Measurements from ENCODE around the gene CD72.
A peak's percentile ranks its signal among the peaks of the same experiment; 100 is the strongest.

CD72 gene, protein sequence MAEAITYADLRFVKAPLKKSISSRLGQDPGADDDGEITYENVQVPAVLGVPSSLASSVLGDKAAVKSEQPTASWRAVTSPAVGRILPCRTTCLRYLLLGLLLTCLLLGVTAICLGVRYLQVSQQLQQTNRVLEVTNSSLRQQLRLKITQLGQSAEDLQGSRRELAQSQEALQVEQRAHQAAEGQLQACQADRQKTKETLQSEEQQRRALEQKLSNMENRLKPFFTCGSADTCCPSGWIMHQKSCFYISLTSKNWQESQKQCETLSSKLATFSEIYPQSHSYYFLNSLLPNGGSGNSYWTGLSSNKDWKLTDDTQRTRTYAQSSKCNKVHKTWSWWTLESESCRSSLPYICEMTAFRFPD

DNA sequence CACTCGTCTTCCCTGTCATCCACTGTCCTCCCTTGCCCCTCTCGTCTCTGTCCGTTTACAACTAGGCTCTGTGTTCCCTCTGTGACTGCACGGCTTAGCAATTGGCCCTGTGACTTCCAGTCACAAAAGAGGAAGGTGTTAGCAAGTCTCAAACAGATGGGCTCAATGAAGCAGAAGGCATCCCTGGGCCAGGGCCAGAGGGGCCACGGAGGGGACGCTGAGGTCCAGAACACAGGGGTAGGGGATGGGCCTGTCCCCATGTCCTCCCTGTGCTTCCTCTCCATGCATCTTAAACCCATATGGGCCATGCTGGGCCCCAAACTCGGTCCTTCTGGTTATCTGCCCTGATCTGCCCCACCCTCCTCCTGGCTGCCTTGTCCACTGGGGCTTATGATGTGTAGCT is at the start of gene CD72:
Gene CD72 (minus strand): TSS at position 89 of the 403 bp plus-strand sequence. CDS start 110 bp downstream, outside the sequence.
- DNase-seq: no peak

DNA sequence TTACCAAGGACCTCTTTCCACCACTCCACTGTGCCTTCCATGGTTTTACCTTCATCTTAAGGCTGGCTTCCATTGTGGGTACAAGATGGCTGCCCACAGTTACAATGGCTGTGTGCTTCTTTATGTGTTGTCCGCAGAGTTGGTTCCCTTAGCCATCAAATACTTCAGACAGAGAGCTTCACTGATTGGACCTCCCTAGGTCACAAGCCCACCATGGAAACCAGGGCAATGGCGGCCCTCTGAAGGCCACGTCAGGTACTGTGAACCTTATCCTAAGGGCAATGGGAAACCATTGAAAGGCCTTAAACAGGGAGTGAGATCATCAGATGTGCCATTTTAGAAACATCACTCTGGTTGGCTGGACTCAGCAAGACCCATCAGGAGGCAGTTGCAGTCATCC is 49.7 kb upstream of the CD72 start:
- no peak for DNase-seq

DNA sequence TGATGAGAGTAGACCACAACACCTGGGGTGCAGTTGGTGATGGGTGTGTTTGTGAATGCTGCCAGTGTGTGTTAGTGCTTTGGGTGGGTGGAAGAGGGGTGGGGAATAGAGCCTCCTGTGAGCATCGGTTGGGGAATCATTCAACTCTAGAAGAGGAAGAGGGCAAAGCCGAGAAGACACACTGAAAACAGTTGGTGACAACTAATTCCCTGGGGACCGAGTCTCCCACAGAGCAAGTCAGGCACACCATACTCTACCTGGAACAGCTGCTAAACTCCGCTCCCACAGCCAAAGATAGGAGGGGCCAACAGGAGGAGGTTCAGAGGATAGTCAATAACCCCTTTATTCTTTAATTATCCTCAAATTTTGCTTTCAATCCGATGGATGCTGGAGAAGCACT is 48.3 kb upstream of the CD72 start:
- no peak for DNase-seq

DNA sequence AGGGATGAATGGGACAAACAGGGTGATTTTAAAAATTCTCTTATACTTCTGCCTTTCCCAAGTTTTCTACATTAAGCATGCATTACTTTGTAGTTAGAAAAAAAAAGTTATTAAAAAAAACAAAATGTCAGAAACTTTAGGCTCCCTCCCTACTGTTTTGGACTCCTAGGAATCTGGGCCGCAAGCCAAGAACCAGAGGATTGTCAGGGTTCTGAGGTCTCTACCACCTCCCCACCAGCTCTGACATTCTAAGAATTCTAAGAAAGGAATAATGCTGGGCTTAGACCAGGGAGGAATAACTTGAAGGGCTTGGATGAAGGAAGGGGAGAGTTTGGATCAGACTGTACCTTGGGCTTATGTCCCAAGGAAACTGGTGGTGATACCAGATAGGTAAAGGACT is 47.8 kb upstream of the CD72 start:
- DNase-seq: no peak

DNA sequence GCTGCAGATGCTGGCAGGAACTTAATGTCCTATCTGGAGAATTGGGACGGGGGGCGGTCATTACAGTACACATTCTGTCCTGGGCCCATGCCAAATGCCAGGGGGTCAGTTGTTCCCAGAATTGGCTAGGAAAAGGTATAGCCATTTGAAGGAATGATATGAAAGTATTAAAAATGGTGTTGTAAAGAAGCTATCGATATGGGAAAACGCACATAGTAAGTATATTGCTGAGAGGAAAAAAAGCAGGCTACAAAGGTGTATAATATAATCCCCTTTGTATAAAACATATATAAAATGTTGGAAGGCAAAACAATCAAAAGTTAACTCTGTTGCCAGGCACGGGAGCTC is 47.2 kb upstream of the CD72 start:
- no peak for DNase-seq

DNA sequence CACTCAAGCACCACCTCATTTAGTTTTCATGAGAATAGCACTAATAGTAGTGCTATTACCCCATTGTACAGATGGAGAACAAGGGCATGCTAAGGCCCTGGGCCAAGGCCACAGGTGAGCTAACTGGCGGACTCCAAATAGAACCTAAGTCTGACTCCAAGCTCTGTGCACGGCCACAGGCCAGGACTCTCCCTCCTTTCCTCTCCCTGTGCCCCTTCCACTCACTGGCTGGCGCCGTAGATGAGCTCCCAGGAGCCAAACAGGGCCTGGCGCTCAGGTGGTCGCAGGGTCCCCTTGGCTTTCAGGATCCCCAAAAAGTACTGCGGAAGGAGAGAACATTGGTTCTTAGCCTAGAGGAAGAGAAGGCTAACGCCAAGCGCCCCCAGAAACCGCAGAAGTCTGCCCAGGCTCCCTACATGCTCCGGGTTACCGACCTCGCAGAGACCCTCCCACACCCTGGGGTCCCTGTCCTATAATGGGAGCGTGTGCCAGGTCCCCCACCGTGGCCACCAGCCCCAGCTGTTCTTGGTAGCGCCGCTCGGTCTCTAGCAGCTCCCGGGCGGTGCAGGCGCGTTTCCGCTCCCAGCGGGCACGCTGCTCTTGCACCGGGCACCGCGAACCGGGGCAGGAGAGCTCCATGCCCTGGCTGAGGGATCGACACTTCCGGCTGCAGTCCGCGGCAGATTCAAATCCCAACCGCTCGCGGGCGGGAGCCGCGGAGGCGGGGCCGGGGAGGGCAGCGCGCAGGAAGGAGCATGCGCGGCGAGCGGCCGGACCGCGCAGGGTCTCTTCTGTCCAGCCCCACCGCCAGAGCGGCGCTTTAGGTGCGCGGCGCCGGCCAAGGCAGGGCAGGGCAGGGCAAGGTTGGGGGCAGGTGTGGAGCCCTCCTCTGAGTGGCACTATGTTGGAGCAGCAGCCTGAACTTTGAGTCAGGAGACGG is 46.6 kb upstream of the CD72 start, which contains the start of gene ARHGEF39:
Gene ARHGEF39 (minus strand): TSS at position 665 of the 940 bp plus-strand sequence. CDS start 26 bp downstream, at position 639.
- DNase-seq: peak; percentile 83

DNA sequence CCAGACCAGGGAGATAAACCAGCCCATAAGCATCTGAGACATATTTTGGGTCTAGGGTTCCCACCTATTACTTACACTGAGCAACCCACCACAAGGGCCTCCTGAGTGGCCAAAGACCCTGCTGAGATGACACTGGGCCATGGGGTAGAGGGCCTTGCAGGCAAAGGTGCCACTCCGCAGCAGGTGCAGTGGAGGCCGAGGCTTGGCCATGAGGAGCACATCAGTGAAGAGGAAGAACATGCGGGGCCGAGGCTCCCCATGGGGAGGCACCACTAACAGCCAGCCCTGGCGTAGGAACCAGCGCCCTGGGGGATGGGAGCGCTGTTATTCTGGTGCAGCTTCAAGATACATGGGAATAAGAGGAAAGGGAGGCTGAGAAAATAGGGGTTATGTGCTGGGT is 44.2 kb upstream of the CD72 start:
- DNase-seq: no peak

DNA sequence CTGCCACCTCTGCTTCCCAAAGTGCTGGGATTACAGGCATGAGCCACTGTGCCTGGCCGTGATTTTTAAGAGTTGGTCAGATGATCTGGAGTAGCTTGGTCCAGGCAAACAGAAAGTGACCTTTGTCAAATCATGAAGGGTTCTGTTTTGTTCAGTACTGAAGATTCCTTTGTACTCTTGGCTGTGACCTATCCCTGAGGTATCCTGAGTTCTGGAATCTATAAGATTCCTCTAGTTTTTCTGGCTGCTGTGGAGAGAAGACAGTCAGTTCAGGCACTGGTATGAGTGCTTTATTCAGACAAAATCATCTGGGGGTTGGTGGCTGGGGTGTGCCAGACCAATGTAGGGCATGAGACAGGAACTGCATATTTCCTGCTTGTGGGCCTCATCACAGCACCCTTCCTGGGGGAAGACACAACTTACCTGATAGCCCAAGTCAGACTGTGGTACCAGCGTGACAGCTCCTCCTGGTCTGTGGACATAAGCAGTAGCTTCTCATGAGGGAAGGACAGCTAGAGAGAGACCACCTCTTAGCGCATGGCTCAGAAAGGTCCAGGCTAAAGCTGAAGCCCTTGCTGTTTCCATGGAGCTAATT is 43.6 kb upstream of the CD72 start:
- no peak for DNase-seq

DNA sequence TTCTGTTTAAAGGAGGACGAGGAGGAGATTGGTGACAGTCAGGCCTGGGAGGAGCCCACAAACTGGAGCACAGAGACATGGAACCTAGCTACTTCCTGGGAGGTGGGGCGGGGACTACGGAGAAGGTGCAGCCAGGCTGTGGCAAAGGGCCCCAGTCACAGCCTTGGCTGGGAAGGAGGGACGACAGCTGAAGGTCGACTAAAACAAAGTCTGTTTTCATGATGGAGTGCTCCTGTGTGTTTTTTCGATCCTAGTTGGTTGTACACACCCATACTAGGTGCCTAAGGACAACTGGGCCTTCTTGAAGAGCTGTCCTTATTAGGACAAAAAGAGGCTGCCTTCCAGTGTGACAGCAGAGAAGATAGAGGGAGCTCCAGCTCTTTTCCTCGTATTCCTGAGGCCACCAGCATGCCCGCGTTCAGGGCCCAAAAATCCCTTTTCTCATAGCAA is 42.8 kb upstream of the CD72 start:
- DNase-seq: no peak

DNA sequence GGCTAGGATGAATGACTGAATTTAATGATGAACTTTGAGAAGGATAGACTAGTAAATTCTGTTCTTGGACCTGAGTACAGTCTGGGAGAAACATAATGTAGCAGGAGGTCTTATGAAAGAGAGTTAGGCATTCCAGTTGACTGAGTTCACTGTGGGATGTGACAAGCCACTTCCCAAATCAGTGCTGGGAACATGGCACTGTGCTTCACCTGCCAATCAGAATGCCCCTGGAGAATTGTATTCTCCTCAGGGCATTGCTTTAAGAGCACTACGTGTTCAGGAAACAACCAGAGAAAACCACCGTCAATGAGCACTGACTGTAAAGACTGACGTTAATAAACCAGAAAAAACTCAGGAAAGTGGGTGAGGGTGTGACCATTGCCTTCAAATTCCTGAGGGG is 41.1 kb upstream of the CD72 start:
- DNase-seq: no peak

DNA sequence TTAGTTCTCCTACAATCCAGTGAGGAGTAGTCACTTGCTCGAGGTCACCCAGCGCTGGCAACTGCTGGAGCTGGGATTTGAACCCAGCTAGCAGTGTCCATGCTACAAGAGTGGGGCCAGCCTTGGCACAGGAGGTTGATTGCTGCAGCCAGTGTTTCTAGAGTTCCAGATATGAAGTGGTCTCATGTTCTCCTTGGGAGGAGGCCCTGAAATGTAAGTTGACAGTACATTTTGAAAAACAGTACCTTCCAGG is 40.7 kb upstream of the CD72 start:
- no peak for DNase-seq

DNA sequence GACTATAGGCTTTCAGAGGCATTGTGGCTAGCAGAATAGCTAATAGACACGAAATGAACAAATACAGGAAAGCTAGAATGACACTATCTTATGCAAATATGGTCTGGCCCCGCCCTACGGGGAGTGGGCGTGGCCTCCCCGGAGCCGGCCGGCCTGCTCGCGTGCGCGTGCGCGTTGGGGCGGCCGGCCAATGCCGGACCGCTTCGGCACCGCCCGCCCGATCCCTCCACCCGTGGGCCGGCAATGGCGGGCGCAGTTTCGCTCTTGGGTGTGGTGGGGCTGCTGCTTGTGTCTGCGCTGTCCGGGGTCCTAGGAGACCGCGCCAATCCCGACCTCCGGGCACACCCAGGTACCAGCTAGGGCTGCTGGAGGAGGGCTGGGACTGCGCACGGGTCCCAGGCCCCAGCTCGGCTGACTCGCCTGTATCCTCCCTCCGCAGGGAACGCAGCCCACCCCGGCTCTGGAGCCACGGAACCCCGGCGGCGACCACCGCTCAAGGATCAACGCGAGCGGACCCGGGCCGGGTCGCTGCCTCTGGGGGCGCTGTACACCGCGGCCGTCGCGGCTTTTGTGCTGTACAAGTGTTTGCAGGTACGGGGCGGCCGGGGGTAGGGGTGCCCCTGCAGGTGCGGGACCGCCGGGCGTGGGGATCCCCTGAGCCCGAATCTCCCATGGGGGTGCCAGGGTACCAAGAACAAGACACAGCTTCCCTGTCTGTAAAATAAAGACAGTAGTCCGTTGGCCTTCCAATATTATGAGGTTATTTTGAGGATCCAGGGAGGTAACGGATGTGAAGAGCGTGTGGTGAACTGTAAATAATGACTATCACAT is 40.1 kb upstream of the CD72 start, which contains the start of gene CCDC107:
Gene CCDC107 (plus strand): TSS at position 156 of the 831 bp plus-strand sequence. CDS start 88 bp downstream, at position 244.
- DNase-seq: peak; percentile 84

DNA sequence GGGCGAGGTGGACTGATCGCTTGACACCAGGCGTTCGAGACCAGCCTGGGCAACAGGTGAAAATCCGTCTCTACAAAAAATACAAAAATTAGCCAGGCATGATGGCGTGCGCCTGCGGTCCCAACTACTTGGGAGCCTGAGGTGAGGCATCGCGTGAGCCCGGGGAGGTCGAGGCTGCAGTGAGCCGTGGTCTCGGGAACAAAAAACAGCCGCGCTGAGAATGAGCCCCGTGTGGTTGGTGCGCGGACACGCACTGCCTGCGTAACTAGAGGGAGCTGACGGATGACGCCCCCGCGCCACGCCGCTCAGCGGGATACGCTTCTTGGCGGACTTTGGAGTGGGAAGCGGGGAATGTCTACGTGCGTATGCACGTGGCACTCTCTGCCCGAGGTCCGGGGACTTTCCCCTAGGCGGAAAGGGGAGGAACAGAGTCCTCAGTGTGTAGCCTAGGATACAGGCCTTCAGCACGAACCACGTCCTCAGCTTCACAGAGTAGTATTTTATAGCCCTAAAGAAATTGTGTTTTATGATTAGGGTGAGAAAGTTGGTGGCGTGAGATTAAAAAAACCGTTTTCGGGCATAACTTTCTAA is 39.4 kb upstream of the CD72 start, which contains the start of gene RMRP:
Gene RMRP (minus strand): TSS at position 474 of the 591 bp plus-strand sequence.
- DNase-seq: peak; percentile 98

DNA sequence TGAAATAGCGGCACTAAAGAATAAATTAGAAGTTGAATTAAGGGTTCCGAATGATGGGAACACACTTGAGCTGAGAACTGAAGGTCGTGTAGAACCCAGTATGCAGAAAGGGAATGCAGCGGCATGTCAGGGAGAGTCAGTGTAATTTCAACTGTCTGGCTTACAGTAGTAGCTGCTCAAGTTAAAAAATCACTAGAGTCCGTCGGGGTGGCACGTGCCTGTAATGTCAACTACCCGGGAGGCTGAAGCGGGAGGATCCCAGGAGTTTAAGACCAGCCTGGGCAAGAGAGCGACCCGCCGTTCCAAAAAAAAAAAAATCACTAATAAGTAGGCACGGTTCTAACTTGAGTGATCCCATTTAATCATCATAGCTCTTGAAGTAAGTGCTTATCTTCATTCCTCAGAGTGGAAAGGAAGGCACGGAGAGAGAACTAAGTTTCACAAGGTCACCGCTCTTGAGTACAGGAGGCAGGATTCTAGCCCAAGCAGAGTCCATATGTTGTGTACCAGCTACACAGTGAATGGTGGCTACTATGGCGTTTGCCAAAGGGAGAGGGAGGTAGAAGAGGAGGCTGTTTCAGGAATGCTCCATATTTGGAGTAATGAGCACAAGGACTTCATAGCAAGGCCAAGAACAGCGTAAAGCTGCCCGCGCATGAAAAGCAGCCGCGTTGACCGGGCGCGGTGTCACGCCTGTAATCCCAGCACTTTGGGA is 38.8 kb upstream of the CD72 start:
- DNase-seq: no peak

DNA sequence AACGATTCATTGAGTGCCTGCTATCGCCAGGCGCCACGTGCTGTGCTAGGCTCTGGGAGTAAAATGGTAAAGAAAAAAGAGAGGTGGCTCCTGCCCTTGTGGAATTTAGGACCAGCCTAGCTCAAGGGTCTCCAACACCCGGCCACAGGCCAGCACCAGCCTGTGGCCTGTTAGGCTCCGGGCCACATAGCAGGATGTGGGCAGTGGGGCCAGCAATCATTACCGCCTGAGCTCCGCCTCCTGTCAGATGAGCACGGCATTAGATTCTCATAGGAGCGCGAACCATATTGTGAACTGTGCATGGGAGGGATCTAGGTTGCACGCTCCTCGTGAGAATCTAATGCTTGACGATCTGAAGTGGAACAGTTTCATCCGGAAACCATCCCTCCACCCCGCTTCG is 38.1 kb upstream of the CD72 start:
- DNase-seq: no peak

DNA sequence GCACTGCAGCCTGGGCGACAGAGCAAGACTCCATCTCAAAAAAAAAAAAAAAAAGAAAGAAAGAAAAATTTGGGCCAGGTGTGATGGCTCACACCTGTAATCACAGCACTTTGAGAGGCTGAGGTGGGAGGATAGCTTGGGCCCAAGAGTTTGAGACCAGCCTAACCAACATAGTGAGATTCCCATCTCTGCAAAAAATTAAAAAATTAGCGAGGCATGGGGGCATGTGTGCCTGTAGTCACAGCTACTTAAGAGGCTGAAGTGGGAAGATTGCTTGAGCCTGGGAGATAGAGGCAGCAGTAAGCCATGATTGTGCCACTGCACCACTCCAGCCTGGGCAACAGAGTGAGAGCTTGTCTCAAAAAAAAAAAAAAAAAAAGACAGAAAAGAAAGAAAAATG is 35.4 kb upstream of the CD72 start:
- no peak for DNase-seq

DNA sequence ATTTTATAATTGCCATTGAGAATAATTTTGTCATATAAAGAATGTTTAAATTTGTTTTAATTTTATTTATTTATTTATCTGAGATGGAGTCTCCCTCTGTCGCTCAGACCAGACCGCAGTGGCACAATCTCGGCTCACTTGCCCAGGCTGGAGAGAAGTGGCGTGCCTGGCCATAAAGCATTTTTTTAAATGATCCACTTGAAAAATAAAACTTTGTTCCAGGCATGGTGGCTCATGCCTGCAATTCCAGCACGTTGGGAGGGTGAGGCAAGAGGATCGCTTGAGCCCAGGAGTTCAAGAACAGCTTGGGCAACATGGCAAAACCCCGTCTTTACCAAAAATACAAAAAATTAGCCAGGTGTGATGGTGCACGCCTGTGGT is 34.6 kb upstream of the CD72 start:
- DNase-seq: no peak

DNA sequence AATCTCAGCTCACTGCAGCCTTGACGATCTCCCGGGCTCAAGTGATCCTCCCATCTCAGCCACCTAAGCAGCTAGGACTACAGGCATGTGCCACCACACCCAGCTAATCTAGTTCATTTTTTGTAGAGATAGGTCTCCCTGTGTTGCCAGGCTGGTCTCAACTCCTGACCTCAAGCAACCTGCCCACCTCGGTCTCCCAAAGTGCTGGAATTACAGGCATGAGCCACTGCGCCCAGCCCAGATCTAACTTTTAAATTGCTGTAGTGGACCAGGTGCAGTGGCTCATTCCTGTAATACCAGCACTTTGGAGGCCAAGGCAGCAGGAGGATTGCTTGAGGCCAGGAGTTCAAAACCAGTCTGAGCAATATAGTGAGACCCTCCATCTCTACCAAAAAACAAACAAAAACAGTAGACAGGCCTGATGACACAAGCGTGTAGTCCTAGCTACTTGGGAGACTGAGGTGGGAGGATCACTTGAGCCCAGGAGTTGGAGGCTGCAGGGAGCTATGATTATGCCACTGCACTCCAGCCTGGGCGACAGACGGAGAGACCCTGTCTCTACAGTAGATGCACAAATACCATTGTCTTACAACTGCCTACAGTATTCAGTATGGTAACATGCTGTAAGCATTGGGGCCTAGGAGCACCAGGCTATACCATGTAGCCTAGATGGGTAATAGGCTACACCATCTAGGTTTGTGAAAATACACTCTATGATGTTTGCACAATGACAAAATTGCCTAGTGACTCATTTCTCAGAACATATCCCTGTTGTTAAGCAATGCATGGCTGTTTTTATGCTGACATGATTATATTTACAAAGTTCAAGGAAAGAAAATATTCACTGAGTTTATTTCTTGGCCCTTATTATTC is 34.0 kb upstream of the CD72 start:
- no peak for DNase-seq

DNA sequence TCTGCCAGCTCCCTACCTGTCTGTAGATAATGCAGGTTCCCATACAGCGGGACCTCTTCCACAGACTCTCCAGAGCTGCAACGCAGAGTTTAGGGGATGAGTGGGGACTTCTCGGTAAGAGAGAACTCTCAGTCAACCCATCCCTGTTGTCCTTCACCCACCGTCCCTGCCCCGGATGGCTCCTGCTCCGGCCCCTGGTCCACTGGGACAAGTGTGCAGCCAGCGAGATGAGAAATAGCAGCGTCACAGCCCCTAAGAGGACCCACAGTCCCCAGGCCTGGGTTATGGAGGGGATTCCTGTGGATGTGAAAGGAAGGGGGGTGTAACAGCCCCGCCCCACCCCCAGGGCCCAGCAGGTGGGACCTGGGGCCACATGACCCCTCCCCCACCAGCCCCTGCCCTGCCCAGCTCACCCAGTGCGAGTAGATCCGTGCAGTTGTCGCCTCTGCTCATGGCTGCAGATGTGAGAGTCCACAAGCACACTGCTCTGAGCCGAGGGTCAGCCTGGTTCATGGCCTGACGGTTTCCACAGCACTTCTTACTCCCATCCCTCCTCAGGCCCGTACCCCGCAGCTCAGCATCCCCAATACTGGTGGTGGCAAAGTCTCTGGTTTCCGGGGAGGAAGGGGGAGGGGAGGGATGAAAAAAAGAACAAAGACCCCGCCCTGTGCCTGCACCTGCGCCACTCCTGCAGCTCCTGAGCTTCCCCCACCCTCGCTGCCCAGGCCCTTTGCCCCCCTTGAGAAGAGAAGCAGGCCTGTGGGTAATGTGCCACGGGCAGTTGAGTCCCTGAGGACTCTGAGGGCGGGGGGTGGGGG is 32.3 kb upstream of the CD72 start, which contains the start of gene SIT1:
Gene SIT1 (minus strand): TSS at position 591 of the 818 bp plus-strand sequence. CDS start 78 bp downstream, at position 513.
- DNase-seq: peak; percentile 56

Measured in activated CD4-positive, alpha-beta T cell treated with anti-CD3 and anti-CD28 coated beads for 48 hours (primary cell).